HEK293 (cell line): ENCODE results near the gene TANC1.

Experiments used
- MZF1 ChIP-seq: fragments of 450-650 bp; formaldehyde crosslinking; IDR thresholded peaks from 2 replicates; pipeline ENCODE4 v1.5.1; 2017; ENCODE audit warnings: missing biosample characterization, missing genetic modification characterization, borderline replicate concordance
- PRDM1 ChIP-seq: fragments of 450-650 bp; formaldehyde crosslinking; IDR thresholded peaks from 2 replicates; pipeline ENCODE4; 2016; ENCODE audit warnings: missing biosample characterization, missing genetic modification characterization
- TCF7L2 ChIP-seq: IDR thresholded peaks from 2 replicates; pipeline ENCODE4 v1.6.1; 2011; ENCODE audit warnings: low read depth, mild to moderate bottlenecking, inconsistent platforms, low read length, moderate library complexity, borderline replicate concordance
- YY1 ChIP-seq: fragments of 450-650 bp; formaldehyde crosslinking; IDR thresholded peaks from 2 replicates; pipeline ENCODE4 v1.5.1; 2018; ENCODE audit warnings: missing biosample characterization, missing genetic modification characterization
- ZNF146 ChIP-seq: fragments of 450-650 bp; formaldehyde crosslinking; IDR thresholded peaks from 2 replicates; pipeline ENCODE4 v1.5.1; 2016; ENCODE audit warnings: missing biosample characterization, missing genetic modification characterization
- ZNF184 ChIP-seq: fragments of 450-650 bp; IDR thresholded peaks from 2 replicates; pipeline ENCODE4 v1.5.1; 2018; ENCODE audit warnings: missing biosample characterization, mild to moderate bottlenecking, missing genetic modification characterization
- ZNF2 ChIP-seq: fragments of 450-650 bp; formaldehyde crosslinking; IDR thresholded peaks from 2 replicates; pipeline ENCODE4 v1.5.1; 2016; ENCODE audit warnings: missing biosample characterization, missing genetic modification characterization
- ZNF223 ChIP-seq: fragments of 450-650 bp; formaldehyde crosslinking; IDR thresholded peaks from 2 replicates; pipeline ENCODE4 v1.5.1; 2016; ENCODE audit warnings: missing biosample characterization, missing genetic modification characterization
- ZNF24 ChIP-seq: fragments of 450-650 bp; formaldehyde crosslinking; IDR thresholded peaks from 2 replicates; pipeline ENCODE4 v1.5.1; 2016; ENCODE audit warnings: missing biosample characterization, missing genetic modification characterization
- ZNF558 ChIP-seq: fragments of 450-650 bp; formaldehyde crosslinking; IDR thresholded peaks from 2 replicates; pipeline ENCODE4 v1.5.1; 2016; ENCODE audit warnings: missing biosample characterization, missing genetic modification characterization
- ZNF610 ChIP-seq: fragments of 450-650 bp; formaldehyde crosslinking; IDR thresholded peaks from 2 replicates; pipeline ENCODE4 v1.5.1; 2016; ENCODE audit warnings: missing biosample characterization, missing genetic modification characterization, borderline replicate concordance
- ZNF654 ChIP-seq: fragments of 450-650 bp; formaldehyde crosslinking; IDR thresholded peaks from 2 replicates; pipeline ENCODE4 v1.5.1; 2016; ENCODE audit warnings: low read depth, missing biosample characterization, missing genetic modification characterization
- TF ChIP-seq, protein P1 (sequence below): fragments of 450-650 bp; formaldehyde crosslinking; IDR thresholded peaks from 2 replicates; pipeline ENCODE4 v1.5.1; 2016; ENCODE audit warnings: missing biosample characterization, missing genetic modification characterization
- TF ChIP-seq, protein P2 (sequence below): fragments of 450-650 bp; formaldehyde crosslinking; IDR thresholded peaks from 2 replicates; pipeline ENCODE4 v1.5.1; 2016; ENCODE audit warnings: missing biosample characterization, missing genetic modification characterization

DNA sequence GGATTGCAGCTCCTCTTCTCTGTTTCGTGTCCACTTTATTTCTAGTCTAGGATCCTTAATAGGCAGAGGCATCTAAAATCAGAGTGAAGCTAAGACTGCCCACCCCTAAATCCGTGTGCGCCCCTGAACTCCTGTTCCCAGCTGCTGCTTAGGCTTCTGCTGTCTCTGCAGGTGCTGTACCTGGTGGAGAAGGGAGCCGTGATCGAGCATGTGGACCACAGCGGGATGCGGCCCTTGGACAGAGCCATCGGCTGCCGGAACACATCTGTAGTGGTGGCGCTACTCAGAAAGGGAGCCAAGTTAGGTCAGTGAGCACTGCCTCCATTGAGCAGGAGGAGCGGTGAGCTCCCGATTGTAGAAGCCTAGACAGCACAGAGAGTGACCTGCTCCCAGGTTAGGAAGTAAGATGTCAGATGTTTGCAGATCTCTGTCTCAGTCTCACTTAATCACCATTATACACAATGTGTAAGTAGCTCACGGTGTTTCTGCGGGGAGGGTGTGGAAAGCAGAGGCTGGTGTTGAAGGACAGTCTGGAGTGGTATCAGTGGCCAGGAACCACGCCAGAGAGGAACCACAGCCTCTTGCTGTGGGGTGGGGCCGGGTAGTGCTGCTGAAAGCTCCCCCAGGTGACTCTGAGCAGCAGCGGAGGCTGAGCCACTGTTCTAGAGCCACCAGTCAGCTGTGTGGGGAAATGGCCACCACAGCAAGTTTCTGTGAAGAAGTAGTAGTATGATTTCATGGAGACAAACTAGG is 255.8 kb downstream of the TANC1 start:
- TF ChIP-seq, protein P1, sequence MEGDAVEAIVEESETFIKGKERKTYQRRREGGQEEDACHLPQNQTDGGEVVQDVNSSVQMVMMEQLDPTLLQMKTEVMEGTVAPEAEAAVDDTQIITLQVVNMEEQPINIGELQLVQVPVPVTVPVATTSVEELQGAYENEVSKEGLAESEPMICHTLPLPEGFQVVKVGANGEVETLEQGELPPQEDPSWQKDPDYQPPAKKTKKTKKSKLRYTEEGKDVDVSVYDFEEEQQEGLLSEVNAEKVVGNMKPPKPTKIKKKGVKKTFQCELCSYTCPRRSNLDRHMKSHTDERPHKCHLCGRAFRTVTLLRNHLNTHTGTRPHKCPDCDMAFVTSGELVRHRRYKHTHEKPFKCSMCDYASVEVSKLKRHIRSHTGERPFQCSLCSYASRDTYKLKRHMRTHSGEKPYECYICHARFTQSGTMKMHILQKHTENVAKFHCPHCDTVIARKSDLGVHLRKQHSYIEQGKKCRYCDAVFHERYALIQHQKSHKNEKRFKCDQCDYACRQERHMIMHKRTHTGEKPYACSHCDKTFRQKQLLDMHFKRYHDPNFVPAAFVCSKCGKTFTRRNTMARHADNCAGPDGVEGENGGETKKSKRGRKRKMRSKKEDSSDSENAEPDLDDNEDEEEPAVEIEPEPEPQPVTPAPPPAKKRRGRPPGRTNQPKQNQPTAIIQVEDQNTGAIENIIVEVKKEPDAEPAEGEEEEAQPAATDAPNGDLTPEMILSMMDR (tag by site-specific recombination) = no peak
- TF ChIP-seq MZF1 (no peak), ZNF654 (tag by site-specific recombination) (no peak), TCF7L2 (no peak), ZNF223 (no peak), ZNF558 (tag by site-specific recombination) (no peak), ZNF146 (no peak), ZNF2 (tag by site-specific recombination) (no peak), PRDM1 (tag by site-specific recombination) (no peak), ZNF184 (no peak), ZNF24 (tag by site-specific recombination) (no peak), ZNF610 (no peak), YY1 (tag by site-specific recombination) (no peak)
- TF ChIP-seq, protein P2, sequence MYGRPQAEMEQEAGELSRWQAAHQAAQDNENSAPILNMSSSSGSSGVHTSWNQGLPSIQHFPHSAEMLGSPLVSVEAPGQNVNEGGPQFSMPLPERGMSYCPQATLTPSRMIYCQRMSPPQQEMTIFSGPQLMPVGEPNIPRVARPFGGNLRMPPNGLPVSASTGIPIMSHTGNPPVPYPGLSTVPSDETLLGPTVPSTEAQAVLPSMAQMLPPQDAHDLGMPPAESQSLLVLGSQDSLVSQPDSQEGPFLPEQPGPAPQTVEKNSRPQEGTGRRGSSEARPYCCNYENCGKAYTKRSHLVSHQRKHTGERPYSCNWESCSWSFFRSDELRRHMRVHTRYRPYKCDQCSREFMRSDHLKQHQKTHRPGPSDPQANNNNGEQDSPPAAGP (tag by site-specific recombination) = no peak
